HL-60 (cell line): ENCODE data around the gene UGT1A4.

Experiments
- DNase-seq, 2 experiments: peaks; one replicate each; pipeline ENCODE4 v3.0.0-alpha.2; 2010 to 2020; ENCODE audit warnings: low read depth in 1 of 2, low spot score in 1 of 2
- H3K27ac ChIP-seq: fragments of 250-450 bp; sonication (Bioruptor Pico); replicated peaks from 2 replicates; pipeline ENCODE4 v1.5.1; 2020; ENCODE audit warnings: mild to moderate bottlenecking, moderate library complexity
- H3K27me3 ChIP-seq: fragments of 250-450 bp; sonication (Bioruptor Pico); 2 replicates; pipeline ENCODE4 v1.5.1; 2021; ENCODE audit warnings: mild to moderate bottlenecking, moderate library complexity; ENCODE audit not compliant: insufficient read depth, poor library complexity, severe bottlenecking
- H3K4me3 ChIP-seq: replicated peaks from 2 replicates; pipeline ENCODE4 v1.5.1; 2011; ENCODE audit warnings: mild to moderate bottlenecking, control low read depth, low read length; ENCODE audit not compliant: insufficient read depth
- CTCF ChIP-seq: IDR thresholded peaks from one replicate; pipeline ENCODE4 v1.5.1; 2011; ENCODE audit warnings: low read length, control low read depth, inconsistent platforms; ENCODE audit not compliant: insufficient read depth
- GABPA ChIP-seq: IDR thresholded peaks from 2 replicates; pipeline ENCODE4 v1.6.1; 2012; ENCODE audit warnings: low read depth
- POLR2AphosphoS5 ChIP-seq: IDR thresholded peaks from 2 replicates; pipeline ENCODE4 v1.6.1; 2012; ENCODE audit warnings: low read depth
- REST ChIP-seq: IDR thresholded peaks from 2 replicates; pipeline ENCODE4 v1.6.1; 2012; ENCODE audit warnings: low read depth; ENCODE audit not compliant: insufficient replicate concordance
- SPI1 ChIP-seq: IDR thresholded peaks from 2 replicates; pipeline ENCODE4 v1.6.1; 2012; ENCODE audit warnings: low read depth, mild to moderate bottlenecking, borderline replicate concordance

Gene UGT1A4

GRCh38 chr2:233690444-233690843, 28.1 kb upstream of the UGT1A4 start:
- Histone ChIP-seq H3K27me3 (no peaks in the 10 kb centered on the region), H3K4me3 (no peak overlapping the region), H3K27ac (no peak overlapping the region)
- TF ChIP-seq GABPA, result no peak
- TF ChIP-seq POLR2AphosphoS5, result no peak
- no peak for TF ChIP-seq SPI1
- TF ChIP-seq CTCF, result no peak
- no peak for TF ChIP-seq REST
- no peak for DNase-seq

DNA sequence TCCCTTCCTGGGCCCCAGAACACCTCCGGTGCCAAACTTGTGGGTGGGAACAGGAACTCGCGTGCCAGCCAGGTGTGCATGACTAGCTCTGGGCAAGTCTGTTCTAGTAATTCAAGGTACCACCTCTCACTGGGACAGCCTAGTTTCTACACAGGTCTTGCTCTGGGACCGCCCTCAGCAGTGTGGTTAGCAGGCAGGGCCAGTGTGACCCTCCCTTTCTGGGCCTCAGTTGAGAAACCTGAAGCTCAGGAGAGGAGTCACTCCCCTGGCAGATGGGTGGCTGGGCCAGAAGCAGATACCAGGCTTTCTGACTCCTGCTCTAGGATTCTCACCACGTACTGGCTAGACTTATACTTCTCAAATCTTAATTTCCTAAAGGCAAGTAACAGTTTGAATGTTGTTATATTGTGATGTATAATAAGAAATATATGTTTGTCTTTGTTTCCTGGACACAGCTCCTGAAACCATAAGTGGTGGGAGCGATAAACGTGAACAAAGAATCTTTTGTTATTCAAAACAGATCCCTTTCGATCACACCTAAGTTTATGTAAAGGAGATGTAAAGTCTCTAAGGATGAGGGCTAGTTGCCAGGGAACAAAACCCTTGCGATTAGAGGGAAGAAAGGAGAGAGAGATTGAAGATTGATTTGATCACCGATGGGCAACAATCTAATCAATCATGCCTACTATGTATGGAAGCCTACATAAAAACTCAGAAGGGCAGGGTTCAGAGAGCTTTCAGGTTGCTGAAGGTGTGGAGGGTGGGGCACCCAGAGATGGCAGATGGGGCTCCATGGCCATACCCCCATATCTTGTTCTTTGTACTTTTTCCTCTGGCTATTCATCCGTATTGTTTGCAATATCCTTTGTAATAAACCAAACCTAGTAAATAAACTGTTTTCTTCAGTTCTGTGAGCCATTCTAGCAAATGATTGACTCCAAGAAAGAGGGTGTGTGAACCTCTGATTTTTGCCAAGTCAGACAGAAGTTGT, 26.8 kb upstream of the UGT1A4 start:
- DNase-seq, result no peak
- Histone ChIP-seq H3K27me3 (no peaks in the 10 kb centered on the region), H3K27ac (no peak overlapping the region), H3K4me3 (no peak overlapping the region)
- no peak for TF ChIP-seq CTCF
- TF ChIP-seq GABPA, result no peak
- no peak for TF ChIP-seq SPI1
- no peak for TF ChIP-seq POLR2AphosphoS5
- no peak for TF ChIP-seq REST

DNA sequence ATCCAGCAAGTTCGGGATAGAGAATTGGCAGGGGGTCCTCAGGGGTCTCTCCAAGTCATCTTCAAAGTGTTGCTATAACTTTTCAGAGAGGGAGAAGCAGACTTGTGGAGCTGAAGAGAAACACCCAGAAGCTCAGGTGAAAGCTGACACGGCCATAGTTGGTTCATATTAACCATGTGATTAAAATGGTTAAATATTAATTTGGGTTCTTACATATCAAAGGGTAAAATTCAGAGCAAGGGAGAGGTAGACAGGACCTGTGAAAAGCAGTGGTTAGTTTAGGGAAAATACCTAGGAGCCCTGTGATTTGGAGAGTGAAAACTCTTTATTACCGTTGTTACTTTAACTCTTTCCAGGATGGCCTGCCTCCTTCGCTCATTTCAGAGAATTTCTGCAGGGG, 25.9 kb upstream of the UGT1A4 start, which contains the start of gene UGT1A6:
UGT1A6 (plus strand) TSS at position 243 of the 400 bp plus-strand sequence; CDS start at position 358, 115 bp downstream.
- DNase-seq, result no peak
- Histone ChIP-seq H3K4me3 (no peak within 1 kb of the TSS), H3K27ac (no peak within 1 kb of the TSS), H3K27me3 (no peaks in the 10 kb centered on the region)
- TF ChIP-seq POLR2AphosphoS5 (no peak), CTCF (no peak), REST (no peak), GABPA (no peak), SPI1 (no peak)
